Astrocyte of the spinal cord (primary cell): Measurements from ENCODE around the gene L3MBTL4.
"Not testable (repeated sequence)": the region's sequence is repeated elsewhere in the genome, so short reads cannot be mapped to it uniquely, and the experiment has no call there.

ENCODE experiments used
- DNase-seq: peaks from one replicate; pipeline ENCODE4 v3.0.0; 2011; ENCODE audit warnings: low read depth, low spot score
- H3K4me3 ChIP-seq: 2 replicates; pipeline ENCODE4 v1.5.1; 2011; ENCODE audit warnings: low read depth, mild to moderate bottlenecking, low read length, moderate library complexity
- in situ Hi-C: cut with HindIII; loops from 2 replicates; pipeline ENCODE4 v1.10.0; 2017; ENCODE audit warnings: low sequenced_read_pairs
- TF ChIP-seq, protein P1 (sequence below): IDR thresholded peaks from 2 replicates; pipeline ENCODE4 v1.5.1; 2012; ENCODE audit warnings: low read depth, mild to moderate bottlenecking, low read length, inconsistent platforms

The L3MBTL4 gene

DNA sequence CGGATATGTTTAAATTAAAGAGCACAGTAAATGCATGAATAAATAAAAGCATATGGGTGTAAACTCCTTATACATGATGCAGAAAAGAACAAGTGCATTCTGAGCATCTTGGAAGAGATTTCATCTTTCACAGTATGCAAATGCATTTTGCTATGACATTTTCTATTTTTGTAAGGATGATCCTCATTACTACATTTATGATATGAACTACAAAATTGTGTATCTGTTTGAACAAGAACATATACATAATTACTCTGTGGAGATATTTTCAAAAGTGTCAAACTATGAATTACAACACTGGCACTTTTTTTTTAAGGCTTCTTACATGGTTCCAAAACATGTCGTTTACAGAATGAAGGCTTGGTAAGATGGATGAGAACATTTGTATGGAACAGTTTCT lies 335.3 kb downstream of the L3MBTL4 start:
- H3K4me3 ChIP-seq: no peak overlapping the region
- in situ Hi-C loops: no loop called here
- no peak for DNase-seq
- TF ChIP-seq, protein P1, sequence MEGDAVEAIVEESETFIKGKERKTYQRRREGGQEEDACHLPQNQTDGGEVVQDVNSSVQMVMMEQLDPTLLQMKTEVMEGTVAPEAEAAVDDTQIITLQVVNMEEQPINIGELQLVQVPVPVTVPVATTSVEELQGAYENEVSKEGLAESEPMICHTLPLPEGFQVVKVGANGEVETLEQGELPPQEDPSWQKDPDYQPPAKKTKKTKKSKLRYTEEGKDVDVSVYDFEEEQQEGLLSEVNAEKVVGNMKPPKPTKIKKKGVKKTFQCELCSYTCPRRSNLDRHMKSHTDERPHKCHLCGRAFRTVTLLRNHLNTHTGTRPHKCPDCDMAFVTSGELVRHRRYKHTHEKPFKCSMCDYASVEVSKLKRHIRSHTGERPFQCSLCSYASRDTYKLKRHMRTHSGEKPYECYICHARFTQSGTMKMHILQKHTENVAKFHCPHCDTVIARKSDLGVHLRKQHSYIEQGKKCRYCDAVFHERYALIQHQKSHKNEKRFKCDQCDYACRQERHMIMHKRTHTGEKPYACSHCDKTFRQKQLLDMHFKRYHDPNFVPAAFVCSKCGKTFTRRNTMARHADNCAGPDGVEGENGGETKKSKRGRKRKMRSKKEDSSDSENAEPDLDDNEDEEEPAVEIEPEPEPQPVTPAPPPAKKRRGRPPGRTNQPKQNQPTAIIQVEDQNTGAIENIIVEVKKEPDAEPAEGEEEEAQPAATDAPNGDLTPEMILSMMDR: no peak

GRCh38 chr18:6078877-6079276 lies 335.8 kb downstream of the L3MBTL4 start:
- DNase-seq: no peak
- in situ Hi-C loops: no loop called here
- H3K4me3 ChIP-seq: no peak overlapping the region
- TF ChIP-seq, protein P1: no peak

- DNase-seq, in situ Hi-C loops, H3K4me3 ChIP-seq: not testable (repeated sequence)
These were observed 342.3 kb downstream of the L3MBTL4 start for GRCh38 chr18:6072423-6072822.

- TF ChIP-seq, protein P1: no peak
- DNase-seq: no peak
- H3K4me3 ChIP-seq: no peak overlapping the region
- in situ Hi-C loops: no loop called here
These were observed 345.2 kb downstream of the L3MBTL4 start for GRCh38 chr18:6069539-6069938.

- no peak overlapping the region for H3K4me3 ChIP-seq
- DNase-seq: no peak
- TF ChIP-seq, protein P1: no peak
- in situ Hi-C loops: no loop called here
These were observed 345.6 kb downstream of the L3MBTL4 start for GRCh38 chr18:6069103-6069502.

GRCh38 chr18:6060149-6060548 lies 354.6 kb downstream of the L3MBTL4 start:
- TF ChIP-seq, protein P1: no peak
- H3K4me3 ChIP-seq: no peak overlapping the region
- DNase-seq: no peak
- in situ Hi-C loops: no loop called here

- no peak for DNase-seq
- TF ChIP-seq, protein P1: no peak
- in situ Hi-C loops: no loop called here
- no peak overlapping the region for H3K4me3 ChIP-seq
These were observed 355.2 kb downstream of the L3MBTL4 start for GRCh38 chr18:6059551-6059950.
